ENCODE measurements around the gene CBY1.

- TF ChIP-seq, protein P1, sequence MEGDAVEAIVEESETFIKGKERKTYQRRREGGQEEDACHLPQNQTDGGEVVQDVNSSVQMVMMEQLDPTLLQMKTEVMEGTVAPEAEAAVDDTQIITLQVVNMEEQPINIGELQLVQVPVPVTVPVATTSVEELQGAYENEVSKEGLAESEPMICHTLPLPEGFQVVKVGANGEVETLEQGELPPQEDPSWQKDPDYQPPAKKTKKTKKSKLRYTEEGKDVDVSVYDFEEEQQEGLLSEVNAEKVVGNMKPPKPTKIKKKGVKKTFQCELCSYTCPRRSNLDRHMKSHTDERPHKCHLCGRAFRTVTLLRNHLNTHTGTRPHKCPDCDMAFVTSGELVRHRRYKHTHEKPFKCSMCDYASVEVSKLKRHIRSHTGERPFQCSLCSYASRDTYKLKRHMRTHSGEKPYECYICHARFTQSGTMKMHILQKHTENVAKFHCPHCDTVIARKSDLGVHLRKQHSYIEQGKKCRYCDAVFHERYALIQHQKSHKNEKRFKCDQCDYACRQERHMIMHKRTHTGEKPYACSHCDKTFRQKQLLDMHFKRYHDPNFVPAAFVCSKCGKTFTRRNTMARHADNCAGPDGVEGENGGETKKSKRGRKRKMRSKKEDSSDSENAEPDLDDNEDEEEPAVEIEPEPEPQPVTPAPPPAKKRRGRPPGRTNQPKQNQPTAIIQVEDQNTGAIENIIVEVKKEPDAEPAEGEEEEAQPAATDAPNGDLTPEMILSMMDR (conservative IDR thresholded peaks at IDR 0.05; ENCODE audit: low read depth, low read length), result no peak
- no peak for TF ChIP-seq EZH2 (IDR thresholded peaks at IDR 0.05; ENCODE audit: low read length, unreplicated experiment)
Observed at GRCh38 chr22:38612217-38613006, 44.0 kb upstream of the CBY1 start.

All from PC-3 (cell line).